LNCaP clone FGC (cell line): Measurements from ENCODE around the gene CDKAL1.

Source experiments
- DNase-seq: peaks from one replicate; pipeline ENCODE4 v3.0.0-alpha.2; 2011; ENCODE audit warnings: low read depth
- H3K4me3 ChIP-seq: 2 replicates; pipeline ENCODE4 v1.5.1; 2011; ENCODE audit warnings: mild to moderate bottlenecking, low read depth, low read length, control low read depth
- TF ChIP-seq, protein P1 (sequence below): IDR thresholded peaks from 2 replicates; pipeline ENCODE4 v1.5.1; 2012; ENCODE audit warnings: mild to moderate bottlenecking; ENCODE audit not compliant: control insufficient read depth, insufficient read depth; ENCODE audit errors: extremely low read depth

The CDKAL1 gene

DNA sequence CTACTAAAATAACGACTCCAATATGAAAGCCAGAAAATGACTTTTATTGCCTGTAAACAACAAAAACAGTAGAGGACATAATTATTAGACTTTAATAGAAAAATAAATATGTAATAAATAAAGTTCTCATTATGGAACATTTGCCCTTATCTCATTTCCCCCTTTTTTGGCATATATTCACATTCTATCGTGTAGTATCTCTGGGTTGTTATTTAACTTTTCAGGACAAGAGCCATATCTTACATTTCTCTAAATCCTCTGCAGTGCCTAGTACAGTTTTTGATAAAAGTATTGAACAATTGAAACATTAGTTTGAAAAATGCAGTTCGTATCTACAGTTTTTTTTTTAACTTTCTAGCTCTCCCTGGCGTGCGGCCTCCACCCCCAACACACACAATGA is 617.3 kb downstream of the CDKAL1 start:
- H3K4me3 ChIP-seq: no peak overlapping the region
- TF ChIP-seq, protein P1, sequence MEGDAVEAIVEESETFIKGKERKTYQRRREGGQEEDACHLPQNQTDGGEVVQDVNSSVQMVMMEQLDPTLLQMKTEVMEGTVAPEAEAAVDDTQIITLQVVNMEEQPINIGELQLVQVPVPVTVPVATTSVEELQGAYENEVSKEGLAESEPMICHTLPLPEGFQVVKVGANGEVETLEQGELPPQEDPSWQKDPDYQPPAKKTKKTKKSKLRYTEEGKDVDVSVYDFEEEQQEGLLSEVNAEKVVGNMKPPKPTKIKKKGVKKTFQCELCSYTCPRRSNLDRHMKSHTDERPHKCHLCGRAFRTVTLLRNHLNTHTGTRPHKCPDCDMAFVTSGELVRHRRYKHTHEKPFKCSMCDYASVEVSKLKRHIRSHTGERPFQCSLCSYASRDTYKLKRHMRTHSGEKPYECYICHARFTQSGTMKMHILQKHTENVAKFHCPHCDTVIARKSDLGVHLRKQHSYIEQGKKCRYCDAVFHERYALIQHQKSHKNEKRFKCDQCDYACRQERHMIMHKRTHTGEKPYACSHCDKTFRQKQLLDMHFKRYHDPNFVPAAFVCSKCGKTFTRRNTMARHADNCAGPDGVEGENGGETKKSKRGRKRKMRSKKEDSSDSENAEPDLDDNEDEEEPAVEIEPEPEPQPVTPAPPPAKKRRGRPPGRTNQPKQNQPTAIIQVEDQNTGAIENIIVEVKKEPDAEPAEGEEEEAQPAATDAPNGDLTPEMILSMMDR: no peak
- no peak for DNase-seq

DNA sequence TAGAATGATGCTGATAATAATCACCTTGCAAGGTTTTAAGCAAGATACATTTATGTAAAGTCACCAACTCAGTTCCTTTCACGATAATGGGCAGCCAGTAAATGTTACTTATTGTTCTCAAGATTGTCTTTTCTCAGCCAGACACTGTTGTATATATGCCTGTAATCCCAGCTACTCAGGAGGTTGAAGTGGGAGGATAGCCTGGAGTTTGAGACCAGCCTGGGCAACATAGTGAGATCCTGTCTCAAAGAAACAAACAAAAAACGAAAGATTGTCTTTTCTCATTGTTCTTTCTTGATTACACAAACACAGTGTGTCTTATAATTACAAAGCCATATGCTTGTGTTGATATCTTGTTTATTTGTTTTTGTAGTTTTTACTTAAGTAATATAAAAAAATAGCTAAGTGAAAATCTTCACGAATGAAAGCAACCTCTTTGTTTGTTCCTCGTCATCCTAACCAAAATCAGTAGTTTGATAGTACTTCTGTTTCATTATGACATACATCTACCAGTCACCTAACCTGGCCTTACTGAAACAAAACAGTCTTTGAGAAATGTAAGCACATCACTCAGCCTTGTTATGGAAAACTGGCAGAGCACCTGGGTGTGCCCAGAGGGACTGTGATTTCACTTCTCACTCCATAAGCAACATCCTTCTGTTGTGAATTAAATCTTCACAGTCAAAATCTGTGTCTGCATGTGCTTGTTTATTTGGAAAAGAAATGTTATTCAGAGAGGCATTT is 623.1 kb downstream of the CDKAL1 start:
- TF ChIP-seq, protein P1: no peak
- no peak for DNase-seq
- no peak overlapping the region for H3K4me3 ChIP-seq

DNA sequence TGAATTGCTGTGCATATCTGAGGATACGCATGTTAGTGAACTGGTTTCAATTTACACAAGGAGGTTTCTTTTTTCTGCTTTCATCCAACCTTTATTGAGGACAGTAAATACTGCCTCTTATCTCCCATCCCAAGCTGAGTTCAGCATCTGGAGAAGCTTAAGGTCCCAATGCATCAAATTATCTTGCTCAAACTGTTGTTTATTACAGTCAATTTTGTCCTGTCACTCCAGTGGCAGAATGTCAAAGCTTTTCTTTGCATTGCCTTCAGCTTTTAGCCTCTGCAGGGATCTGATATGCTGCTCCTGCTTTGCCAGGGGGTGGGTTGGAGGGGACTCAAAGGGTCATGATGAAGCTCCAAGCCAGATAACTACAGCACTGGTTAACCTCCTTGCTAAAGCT is 623.9 kb downstream of the CDKAL1 start:
- DNase-seq: no peak
- TF ChIP-seq, protein P1: no peak

DNA sequence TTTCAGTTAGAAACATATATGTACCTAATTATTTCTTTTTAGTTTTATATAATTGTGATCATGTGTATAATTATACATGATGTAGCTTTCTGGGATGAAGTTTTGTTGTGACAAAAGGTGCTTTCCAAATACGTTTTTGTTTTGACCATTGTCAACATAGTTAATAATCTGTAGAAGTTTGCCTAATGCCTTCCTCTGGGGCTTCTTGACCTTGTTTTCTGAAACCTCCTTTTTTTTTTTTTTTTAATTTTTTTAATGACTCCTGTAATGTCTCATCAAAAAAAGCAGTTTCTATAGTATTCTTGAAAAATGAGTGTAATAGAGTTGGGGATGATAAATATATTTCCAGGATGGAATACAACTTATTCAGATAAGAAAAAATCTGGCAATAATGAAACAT is 624.6 kb downstream of the CDKAL1 start:
- no peak overlapping the region for H3K4me3 ChIP-seq
- TF ChIP-seq, protein P1: no peak
- no peak for DNase-seq

More for the DNA sequence above, 623.9 kb downstream of the CDKAL1 start:
- no peak overlapping the region for H3K4me3 ChIP-seq

DNA sequence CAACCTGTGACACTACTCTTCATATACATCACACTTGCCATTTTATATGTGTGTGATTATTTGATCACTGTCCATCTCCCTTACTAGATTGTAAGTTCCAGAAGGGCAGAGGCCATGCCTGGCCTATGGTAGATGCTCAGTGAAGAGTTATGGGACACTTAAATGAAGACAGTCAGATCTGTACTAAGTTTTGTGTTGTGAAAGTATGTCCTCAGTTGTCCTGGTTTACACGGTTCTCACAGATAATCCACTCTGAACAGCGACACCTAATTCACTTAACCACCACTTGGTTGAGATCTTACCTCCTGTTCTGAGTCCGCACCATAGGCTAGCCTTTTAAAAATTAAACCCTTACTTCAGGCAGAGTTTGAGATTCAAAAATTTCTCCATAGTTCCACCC is 625.2 kb downstream of the CDKAL1 start:
- DNase-seq: no peak
- TF ChIP-seq, protein P1: no peak
- no peak overlapping the region for H3K4me3 ChIP-seq

DNA sequence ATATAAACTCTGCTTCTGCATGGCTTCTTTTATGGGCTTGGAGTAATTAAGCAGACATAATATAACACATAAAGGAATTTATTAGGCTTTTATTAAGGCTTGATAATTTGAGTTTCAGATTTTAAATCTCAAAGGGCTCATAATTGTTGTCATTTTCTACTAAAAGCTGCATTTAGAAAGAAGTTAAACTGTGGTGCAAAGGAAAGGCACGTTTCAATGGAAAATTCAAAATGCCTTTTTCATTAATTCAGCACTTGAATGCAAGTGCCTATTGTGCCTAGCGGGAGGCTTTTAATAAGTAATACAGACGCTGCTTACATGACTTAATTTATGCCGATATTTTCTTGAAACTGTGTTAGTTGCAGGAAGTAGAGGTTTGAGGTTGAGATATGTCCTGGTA is 627.5 kb downstream of the CDKAL1 start:
- no peak overlapping the region for H3K4me3 ChIP-seq
- TF ChIP-seq, protein P1: no peak
- no peak for DNase-seq

DNA sequence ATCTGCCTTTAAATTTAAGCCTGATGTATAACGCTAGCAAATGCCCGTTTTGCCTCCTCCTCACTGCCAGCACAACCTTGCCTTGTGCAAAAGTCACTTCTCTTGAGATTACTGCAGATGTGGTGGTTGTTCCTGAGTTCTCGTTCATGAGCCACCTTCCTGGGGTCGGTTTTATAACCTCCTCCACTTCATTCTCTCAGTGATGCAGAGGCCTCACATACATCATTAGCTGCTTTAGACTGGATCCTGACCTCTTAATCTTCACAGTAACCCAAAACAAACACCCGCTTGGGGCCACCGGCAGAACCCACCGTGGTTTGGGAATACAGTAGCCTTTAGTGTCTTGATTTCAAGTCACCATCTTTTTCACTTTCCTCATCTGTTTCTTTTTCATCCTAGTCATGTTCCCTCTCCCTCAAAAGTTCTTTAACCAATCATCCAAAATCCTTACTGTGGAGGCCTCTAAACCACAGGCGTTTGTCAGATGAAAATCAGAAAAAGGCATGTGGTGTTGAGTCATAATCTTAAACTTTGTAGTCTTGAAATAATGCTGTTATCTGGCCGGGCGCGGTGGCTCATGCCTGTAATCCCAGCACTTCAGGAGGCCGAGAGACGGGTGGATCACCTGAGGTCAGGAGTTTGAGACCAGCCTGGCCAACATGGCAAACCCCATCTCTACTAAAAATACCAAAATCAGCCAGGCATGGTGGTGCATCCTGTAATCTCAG is 629.0 kb downstream of the CDKAL1 start:
- TF ChIP-seq, protein P1: no peak
- H3K4me3 ChIP-seq: no peak overlapping the region
- DNase-seq: no peak
